Measurements from ENCODE around the gene PIGU. TPM values are rescaled to one million over a fixed set of nuclear protein-coding genes. Genes with fewer than 3 reads are reported as not detected.
"Not testable (repeated sequence)": the region's sequence is repeated elsewhere in the genome, so short reads cannot be mapped to it uniquely, and the experiment has no call there.

Gene PIGU
- total RNA-seq, 1 experiment from 2014 or later, result 32.1 TPM

DNA sequence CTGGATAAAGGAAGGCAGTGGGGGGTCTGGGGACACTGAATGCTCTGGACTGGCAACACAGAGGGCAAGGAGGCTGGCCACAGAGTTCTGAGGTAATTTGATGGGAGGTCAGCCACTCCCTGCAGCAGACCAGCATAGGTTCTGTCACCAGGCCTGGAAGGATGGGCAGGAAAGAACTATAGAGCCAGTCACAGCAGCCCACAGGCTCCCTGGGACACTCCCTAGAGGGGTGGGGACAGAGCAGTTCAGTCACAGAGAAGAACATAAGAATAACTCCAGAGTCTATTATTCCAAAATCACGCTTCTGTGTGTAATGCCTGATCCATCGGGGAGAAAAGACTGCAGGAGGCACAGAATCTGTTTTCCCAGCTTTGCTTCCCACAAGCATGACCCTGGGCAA is 141.0 kb downstream of the PIGU start:
- in situ Hi-C loops (cut with HindIII; ENCODE audit: low pct_unique_long_range_greater_than_20kb, low sequenced_read_pairs), result no loop called here
- no peak for DNase-seq (ENCODE audit: low read depth, low spot score)

DNA sequence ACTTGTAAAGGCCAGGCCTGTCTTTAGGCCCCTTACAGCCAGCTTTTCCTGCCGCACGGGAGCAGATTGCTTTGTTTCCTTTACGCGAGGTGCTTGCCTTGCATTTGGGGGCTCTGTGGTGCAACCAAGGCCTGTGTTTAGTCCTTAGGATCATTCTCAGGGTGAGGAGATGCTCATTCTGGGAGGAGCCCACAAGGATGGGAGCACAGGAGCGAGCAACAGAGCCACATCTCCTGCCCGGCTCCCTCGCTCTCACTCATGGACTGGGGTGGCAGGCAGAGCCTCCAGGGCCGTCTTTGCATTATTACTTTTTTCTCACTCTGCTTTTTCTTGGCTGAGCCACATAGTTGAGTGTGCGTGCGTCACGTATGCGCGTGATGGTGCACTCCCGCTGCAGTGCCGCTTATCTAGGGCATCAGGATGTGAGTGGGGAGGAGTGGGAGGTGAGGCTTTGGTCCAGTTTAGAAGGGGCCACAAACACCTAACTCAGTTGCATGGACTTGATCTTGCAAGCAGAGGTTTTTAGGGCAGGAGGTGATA is 141.5 kb downstream of the PIGU start:
- in situ Hi-C loops (cut with HindIII; ENCODE audit: low pct_unique_long_range_greater_than_20kb, low sequenced_read_pairs), result no loop called here
- DNase-seq (ENCODE audit: low read depth, low spot score), result no peak

- no peak for DNase-seq (ENCODE audit: low read depth, low spot score)
- in situ Hi-C loops (cut with HindIII; ENCODE audit: low pct_unique_long_range_greater_than_20kb, low sequenced_read_pairs), result no loop called here
Observed at GRCh38 chr20:34534391-34535165, 142.3 kb downstream of the PIGU start.

GRCh38 chr20:34532756-34533155 is 144.1 kb downstream of the PIGU start:
- no peak for DNase-seq (ENCODE audit: low read depth, low spot score)
- in situ Hi-C loops (cut with HindIII; ENCODE audit: low pct_unique_long_range_greater_than_20kb, low sequenced_read_pairs), result no loop called here

DNA sequence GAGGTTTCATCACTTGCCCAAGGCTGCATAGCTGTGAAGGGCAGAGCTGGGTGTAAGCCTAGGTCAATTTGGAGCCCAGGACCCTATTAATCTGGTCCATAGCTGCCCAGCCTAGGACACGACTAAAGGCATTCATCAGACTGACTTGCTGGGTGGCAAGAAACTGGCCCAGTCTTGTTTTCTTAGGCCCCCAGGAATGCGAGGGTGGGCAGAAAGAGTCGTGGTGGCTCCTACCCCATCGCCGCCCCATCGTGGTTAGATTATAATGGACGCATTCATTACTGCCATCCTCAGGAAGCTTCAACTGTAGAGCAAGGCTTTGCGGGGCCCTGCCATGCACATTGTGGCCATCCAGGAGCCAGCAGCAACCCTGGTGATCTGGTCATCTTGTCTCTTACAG is 144.6 kb downstream of the PIGU start:
- in situ Hi-C loops (cut with HindIII; ENCODE audit: low pct_unique_long_range_greater_than_20kb, low sequenced_read_pairs), result no loop called here
- no peak for DNase-seq (ENCODE audit: low read depth, low spot score)

GRCh38 chr20:34531608-34532265 is 145.2 kb downstream of the PIGU start:
- no peak for DNase-seq (ENCODE audit: low read depth, low spot score)
- in situ Hi-C loops (cut with HindIII; ENCODE audit: low pct_unique_long_range_greater_than_20kb, low sequenced_read_pairs), result no loop called here

DNA sequence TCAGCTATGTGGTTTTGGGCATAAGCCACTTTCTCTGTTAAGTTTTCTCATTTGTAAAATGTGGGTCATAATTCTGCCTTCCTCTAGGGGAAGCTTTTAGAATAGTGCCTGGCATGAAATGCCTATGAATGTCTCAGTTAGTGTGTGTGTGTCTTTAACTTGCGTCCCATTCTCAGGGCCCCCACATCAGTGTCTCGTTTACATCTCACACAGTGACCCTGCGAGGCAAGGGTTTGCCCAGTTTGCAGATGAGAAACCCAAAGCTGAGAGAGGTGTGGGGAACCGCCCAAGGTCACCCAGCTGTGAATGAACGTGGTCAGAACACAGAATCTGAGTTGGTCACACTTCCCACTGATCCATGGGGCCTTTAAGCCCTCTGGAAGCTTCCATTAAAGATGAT is 146.6 kb downstream of the PIGU start:
- DNase-seq (ENCODE audit: low read depth, low spot score), result no peak
- in situ Hi-C loops (cut with HindIII; ENCODE audit: low pct_unique_long_range_greater_than_20kb, low sequenced_read_pairs), result no loop called here

DNA sequence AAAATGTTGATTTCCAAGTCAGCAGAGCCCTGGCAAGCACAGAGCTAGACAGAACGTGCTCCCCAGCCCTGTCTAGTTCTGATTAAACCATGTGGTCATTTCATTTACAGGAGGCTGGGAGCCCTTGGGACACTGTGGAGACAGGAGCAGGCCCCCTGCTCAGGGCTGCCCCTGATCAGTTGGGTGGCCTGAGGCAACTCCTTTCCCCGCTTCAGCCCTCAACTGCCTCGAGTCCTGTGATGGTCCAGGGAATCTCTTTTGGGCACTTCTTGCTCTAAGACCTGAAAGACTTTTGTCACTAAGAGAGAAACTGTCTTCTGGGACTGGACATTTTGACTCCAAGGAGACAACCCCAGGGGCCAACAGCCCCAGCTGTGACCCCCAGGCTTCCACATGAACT is 147.2 kb downstream of the PIGU start:
- in situ Hi-C loops (cut with HindIII; ENCODE audit: low pct_unique_long_range_greater_than_20kb, low sequenced_read_pairs), result no loop called here
- no peak for DNase-seq (ENCODE audit: low read depth, low spot score)

- DNase-seq (ENCODE audit: low read depth, low spot score), result peak; percentile 46
- in situ Hi-C loops (cut with HindIII; ENCODE audit: low pct_unique_long_range_greater_than_20kb, low sequenced_read_pairs), result no loop called here
Observed at GRCh38 chr20:34528921-34529297, 148.0 kb downstream of the PIGU start.

GRCh38 chr20:34527016-34527415 is 149.9 kb downstream of the PIGU start:
- in situ Hi-C loops (cut with HindIII; ENCODE audit: low pct_unique_long_range_greater_than_20kb, low sequenced_read_pairs), result no loop called here
- DNase-seq (ENCODE audit: low read depth, low spot score), result no peak

GRCh38 chr20:34526466-34526865 is 150.4 kb downstream of the PIGU start:
- in situ Hi-C loops (cut with HindIII; ENCODE audit: low pct_unique_long_range_greater_than_20kb, low sequenced_read_pairs), result no loop called here
- DNase-seq (ENCODE audit: low read depth, low spot score), result no peak

DNA sequence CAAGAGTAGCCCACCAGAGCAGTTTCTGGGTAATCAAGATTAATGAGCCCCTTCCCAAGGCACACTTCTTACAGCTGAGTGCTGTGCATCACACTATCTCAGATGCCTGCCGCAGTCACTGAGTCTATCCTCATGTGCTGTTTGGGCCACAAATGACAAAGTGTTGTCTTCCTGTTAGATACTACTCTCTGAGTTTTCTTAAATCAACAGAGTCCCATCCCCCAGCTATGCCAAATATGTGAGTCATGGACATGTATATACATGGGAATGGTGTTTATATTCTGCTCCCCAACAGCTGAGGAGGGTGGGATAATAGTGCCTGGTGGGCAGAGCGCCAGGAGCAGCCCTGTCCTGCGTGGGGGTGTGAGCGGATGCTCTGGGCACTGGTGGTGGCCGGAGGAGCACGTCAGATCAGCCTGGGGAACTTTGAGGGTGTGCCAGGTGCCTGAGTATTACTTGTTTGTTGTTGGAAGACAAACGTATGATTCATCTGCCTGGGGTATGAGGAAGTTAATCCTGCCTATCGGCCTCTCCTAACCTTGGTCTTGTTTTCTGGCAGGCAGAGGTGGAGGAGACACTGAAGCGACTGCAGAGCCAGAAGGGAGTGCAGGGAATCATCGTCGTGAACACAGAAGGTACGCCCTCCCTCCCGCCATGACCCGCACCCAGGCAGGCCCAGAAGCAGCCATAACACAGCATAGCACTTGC is 151.0 kb downstream of the PIGU start:
- DNase-seq (ENCODE audit: low read depth, low spot score), result peak; percentile 16
- in situ Hi-C loops (cut with HindIII; ENCODE audit: low pct_unique_long_range_greater_than_20kb, low sequenced_read_pairs), result no loop called here

DNA sequence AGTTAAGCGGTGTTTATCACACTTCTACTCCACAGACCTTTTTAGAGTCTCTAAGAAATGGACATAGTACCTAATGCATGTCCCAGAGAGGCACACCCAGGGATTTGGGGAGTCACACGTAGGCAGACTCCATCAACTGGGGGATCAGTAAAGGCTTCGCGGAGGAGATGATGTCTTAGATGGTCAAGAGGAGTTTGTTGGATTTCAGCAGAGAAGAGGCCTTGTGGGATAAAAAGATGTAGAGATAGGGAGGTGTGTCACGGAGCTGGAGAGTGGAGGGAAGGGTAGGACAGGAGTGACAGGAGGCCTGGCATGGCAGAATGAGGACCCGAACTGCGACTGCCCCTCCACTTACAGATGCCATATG is 151.6 kb downstream of the PIGU start:
- no peak for DNase-seq (ENCODE audit: low read depth, low spot score)
- in situ Hi-C loops (cut with HindIII; ENCODE audit: low pct_unique_long_range_greater_than_20kb, low sequenced_read_pairs), result no loop called here

GRCh38 chr20:34524426-34524825 is 152.5 kb downstream of the PIGU start:
- in situ Hi-C loops (cut with HindIII; ENCODE audit: low pct_unique_long_range_greater_than_20kb, low sequenced_read_pairs), result no loop called here
- no peak for DNase-seq (ENCODE audit: low read depth, low spot score)

DNA sequence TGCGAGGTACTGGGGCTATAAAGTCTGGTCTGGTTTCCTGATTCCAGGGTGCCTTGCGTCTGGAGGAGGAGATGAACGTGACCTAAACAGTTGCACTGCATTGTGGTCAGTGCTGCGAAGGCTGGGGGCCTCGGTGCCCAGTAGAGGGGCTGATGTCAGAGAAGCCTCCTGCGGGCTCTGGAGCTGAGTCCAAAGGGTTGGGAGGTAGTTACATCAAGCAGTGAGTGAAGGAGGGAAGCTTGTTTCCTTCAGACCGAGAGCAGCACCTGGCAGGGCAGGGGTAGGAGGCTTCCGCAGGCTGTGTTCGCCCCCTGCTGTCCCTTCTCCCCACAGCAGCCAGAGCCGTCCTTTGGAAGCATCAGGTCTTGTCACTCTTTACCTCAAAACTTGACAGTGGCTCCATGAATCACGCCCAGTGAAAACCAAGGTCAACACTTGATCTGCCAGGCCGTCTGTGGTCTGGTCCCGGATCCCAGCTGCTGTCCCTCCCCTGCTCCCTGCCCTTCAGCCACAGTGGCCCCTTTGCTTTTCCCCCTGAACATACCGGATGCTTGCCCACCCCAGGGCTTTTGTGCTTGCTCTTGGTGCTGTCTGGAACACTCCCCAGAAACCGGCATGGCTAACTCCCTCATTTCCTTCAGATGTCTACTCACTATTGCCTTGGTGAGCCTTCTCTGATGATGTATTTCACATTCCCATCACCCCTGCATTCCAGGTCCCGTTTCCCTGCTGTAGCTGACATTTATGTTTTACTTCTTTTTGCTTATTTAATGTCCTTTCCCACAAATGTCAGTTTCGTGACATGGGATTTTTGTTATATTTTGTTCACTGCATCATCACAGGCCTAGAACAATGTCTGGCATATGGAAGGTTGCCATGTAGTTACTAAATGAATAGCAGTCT is 153.7 kb downstream of the PIGU start:
- DNase-seq (ENCODE audit: low read depth, low spot score), result peak; percentile 60
- in situ Hi-C loops (cut with HindIII; ENCODE audit: low pct_unique_long_range_greater_than_20kb, low sequenced_read_pairs), result no loop called here

DNA sequence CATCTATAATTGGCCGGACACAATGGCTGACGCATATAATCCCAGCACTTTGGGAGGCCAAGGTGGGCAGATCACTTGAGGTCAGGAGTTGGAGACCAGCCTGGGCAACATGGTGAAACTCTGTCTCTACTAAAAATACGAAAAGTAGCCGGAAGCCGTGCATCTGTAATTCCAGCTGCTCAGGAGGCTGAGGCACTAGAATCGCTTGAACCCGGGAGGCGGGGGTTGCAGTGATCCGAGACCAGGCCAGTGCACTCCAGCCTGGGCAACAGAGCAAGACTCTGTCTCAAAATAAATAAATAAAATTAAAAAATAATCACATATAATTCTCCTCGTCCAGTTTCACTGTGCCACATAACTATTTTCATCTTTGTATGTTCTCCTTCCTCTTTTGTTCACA is 157.1 kb downstream of the PIGU start:
- in situ Hi-C loops (cut with HindIII; ENCODE audit: low pct_unique_long_range_greater_than_20kb, low sequenced_read_pairs); DNase-seq (ENCODE audit: low read depth, low spot score): not testable (repeated sequence)

GRCh38 chr20:34518863-34519262 is 158.0 kb downstream of the PIGU start:
- DNase-seq (ENCODE audit: low read depth, low spot score); in situ Hi-C loops (cut with HindIII; ENCODE audit: low pct_unique_long_range_greater_than_20kb, low sequenced_read_pairs): not testable (repeated sequence)

GRCh38 chr20:34517114-34517505 is 159.8 kb downstream of the PIGU start:
- DNase-seq (ENCODE audit: low read depth, low spot score), result no peak
- in situ Hi-C loops (cut with HindIII; ENCODE audit: low pct_unique_long_range_greater_than_20kb, low sequenced_read_pairs), result no loop called here
